ENCODE measurements around the gene DIO3.

DIO3 gene

DNA sequence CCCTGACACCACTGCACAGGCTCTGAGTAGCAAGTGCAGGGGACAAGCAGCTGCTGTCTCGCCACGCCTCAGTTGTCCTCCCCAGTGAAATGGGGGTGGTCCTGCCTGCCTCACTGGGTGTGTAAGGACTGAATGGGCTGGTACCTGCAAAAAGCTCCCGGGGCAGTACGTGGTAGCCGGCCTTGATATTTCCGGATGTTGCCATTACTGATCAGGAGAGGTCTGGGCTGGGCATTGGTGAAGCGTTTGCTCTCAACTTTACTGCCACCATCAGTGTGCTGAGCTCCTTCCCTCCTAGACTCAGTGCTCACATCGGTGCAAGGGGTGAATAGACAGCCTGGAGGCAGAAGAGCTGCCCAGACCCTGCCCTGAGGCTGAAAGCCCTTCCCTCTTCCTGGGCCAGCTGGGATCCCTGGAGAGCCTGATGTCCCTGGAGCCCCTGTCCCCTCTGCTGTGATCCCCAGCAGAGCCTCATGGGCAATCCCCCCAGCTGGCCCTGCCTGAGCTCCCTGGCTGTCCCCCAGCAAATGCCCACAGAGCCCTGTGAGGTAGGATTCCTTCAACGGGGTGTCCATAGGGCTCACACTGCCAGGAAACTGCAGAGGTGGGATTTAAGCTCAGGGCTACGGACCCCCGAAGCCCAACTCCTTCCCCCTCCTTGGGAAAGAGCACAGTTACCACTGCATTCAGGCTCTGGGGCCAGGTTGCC, 18.2 kb downstream of the DIO3 start:
- no peak overlapping the region for H3K4me3 ChIP-seq (ENCODE audit: low read depth, low read length)

DNA sequence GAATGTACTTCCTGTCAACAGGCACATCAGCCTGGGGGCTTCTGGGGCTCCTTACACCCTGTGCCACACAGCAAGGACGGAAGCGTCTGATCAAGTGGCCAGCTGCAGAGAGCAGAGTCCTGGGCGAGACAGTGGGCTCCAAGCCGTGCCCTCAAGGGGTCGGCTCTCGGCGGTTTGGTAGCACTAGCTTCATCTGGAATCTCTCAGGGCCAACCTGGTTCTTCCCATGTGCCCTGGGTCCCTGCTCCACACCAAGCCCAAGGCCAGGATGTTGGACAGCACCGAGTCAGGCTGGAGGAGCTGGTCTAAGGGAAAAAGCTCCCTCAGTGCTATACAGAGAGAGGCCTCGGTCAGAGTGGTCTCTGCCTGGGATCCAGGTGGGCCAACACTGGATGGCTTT, 20.5 kb downstream of the DIO3 start:
- no peak overlapping the region for H3K4me3 ChIP-seq (ENCODE audit: low read depth, low read length)

DNA sequence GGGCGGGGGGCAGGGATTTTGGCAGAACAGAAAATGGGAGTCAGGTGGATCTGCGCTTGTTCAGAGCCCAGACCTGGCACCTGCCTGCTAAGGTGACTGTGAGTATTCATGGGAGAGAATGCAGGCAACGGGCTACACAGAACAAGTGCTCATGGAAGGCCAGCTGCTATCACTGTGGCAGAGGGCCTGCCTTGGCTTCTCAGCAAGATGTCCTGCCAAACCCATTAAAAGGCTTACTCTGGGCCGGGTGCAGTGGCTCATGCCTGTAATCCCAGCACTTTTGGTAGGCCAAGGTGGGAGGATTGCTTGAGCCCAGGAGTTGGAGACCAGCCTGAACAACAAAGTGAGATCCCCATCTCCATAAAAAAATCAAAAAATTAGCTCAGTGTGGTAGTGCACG, 21.0 kb downstream of the DIO3 start:
- H3K4me3 ChIP-seq (ENCODE audit: low read depth, low read length), result no peak overlapping the region

DNA sequence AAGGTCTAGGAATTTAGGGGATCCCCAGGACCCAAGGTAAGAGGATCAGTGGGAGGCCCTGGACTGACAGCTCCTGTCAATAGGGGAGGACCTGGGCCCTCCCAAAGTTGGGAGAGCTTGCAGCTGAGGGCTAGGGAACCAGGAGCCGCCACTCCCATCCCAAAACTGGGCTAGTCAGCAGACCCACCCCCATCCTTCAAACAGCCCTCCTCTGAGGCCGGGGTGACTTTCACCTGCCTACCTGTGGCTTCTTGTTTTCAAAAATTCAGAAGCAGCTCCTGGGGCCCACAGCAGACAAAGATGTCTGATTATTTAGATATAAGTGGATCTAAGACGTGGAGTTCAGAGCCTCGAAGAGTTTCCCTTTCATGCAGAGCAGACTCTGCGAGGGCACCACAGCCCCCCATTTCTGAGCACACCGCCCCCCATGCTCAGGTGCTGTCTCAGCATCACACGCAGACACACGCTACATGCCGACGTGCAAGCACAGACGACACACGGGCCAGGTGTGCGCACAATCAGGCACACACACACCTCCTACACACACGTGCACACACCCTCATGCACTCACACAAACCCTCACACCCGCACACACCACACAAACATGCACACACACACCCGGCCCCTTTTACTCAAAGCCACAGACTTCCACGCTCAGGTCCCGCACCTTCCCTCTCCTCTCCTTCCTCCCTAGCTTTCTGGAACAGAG, 21.9 kb downstream of the DIO3 start:
- H3K4me3 ChIP-seq (ENCODE audit: low read depth, low read length), result no peak overlapping the region

DNA sequence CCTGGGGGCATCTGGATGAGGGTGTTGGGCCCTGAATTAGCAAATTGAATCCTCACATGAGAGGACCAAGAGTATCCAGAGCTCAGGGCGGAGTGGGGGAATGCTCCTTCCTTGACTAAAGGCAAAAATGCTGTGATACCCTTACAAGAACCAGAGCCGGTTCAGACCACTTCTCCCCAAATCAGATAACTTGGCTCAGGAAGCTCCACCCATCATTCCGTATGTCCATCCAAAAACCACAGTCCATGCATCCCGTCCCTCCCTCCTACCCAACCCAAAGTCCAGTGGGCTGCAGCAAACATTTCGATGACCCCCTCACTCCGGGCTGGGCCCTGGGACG, 22.4 kb downstream of the DIO3 start:
- no peak overlapping the region for H3K4me3 ChIP-seq (ENCODE audit: low read depth, low read length)

DNA sequence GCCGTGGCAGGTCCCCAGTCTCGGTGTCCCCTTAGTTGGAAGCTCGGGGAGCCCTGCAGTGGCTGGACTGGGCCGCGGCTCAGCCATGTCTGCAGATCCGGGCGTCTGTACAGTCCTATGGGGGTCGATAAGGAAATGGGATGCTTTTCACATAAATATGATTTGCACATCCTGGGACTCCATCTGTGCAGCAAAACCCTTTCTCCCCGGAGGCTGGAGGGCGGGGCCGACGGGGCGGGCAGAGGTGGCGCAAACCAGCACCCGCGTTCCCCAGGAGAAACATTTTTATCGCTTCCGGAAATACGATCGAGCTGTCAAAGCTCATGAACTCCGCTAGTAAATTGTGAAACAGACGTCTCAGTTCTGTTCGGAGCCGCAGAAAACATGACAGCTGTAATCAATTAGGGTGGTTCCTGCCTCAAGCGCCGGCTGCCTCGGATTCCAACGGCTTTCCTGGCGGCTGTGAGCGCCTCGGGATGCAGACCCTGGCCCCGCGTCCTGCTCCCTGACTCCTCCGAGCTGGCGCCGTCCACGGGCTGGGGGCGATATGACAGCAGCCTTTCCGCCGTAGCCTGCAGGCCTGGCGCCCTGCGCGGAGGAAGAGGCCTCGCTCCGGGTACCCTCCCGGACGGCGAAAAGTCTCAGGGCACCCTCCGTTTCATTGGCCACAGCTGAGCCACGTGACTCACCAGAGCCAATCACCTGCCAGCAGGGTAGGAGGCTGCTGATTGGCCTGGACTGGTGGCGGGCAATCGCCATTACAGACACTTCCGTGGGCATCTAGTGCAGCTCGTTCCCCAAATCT, 23.0 kb downstream of the DIO3 start:
- no peak overlapping the region for H3K4me3 ChIP-seq (ENCODE audit: low read depth, low read length)

DNA sequence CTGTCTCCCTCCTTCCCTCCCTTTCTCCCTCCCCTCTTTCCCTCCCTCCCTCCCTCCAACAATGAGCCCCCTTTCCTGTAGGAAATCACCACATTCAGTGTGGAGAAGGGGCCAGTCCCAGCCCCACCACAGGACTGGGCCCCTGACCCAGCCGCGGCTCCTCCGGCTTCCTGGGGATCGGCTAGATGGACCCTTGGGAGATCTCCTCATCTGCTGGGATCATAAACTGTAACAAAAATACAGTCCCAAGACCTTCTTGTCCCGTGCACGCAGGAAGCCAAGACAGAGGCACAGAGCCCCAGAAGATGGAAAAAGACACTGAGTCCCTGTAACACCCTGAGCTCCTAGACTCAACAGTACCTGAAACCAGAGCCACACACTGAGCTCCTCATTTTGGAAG, 23.9 kb downstream of the DIO3 start:
- H3K4me3 ChIP-seq (ENCODE audit: low read depth, low read length), result no peak overlapping the region

DNA sequence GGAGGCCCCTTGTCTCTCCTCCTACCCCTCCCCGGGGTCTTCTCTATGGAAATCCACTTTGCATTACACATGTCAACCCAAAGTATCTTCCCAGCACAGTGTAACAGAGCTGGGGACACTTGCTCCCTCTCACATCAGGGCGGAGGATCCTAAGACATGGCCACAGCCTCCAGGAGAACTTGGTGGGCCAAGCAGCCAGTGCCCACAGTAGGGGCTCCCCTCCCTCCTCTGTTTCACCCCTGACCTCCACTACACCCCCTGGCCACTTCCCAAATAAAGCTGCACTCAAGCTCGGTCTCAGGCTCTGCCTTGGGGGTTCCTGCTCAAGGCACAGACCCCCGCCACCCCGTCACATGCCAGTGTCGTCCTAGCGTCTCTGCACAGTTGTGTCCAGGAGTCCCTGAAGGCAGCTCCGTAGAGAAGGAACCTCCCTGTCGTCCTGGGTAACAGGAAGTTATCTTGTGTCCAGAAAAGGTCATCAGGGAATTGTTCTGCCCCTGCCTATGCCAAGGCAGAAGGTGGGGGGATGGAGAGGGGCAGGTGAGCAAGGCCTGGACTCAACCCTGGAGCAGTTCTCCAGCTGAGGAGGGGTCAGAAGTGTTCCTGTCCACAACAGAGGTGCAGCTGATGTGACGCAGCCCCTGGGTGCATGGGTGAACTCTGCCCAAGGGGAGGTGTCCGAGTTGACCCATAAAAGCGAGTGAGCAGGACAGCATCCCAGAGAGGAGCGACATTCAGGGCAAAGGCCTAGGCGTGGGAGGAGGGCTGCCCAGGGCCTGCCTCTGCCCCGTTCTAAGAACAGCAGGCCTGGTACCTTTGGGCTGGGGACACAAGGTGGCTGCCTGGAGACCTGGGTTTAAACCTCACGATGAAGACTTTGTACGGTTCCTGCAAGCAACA, 25.5 kb downstream of the DIO3 start:
- H3K4me3 ChIP-seq (ENCODE audit: low read depth, low read length), result no peak overlapping the region

DNA sequence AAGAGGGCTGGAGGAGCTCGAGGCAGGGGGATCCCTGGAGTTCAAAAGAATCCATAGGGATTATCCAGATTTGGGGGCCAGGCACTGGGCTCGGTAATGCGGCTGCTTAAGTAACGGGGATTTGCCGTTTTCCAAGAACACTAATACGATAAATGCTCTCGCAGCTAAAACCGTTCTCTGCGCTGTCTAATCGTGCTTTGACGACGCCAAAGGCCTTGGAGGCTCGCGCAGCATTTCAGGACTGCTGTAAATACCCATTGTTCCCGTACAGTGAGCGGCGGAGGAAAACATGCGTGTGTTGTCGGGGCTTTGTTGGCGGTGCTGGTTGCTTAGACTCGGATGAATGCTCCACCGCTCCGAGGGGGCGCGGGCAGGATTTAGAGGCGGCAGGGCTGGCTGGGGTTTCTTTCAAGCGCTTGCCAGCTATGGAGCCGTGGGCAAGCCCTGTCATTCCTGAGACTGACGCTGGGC, 26.2 kb downstream of the DIO3 start:
- no peak overlapping the region for H3K4me3 ChIP-seq (ENCODE audit: low read depth, low read length)

DNA sequence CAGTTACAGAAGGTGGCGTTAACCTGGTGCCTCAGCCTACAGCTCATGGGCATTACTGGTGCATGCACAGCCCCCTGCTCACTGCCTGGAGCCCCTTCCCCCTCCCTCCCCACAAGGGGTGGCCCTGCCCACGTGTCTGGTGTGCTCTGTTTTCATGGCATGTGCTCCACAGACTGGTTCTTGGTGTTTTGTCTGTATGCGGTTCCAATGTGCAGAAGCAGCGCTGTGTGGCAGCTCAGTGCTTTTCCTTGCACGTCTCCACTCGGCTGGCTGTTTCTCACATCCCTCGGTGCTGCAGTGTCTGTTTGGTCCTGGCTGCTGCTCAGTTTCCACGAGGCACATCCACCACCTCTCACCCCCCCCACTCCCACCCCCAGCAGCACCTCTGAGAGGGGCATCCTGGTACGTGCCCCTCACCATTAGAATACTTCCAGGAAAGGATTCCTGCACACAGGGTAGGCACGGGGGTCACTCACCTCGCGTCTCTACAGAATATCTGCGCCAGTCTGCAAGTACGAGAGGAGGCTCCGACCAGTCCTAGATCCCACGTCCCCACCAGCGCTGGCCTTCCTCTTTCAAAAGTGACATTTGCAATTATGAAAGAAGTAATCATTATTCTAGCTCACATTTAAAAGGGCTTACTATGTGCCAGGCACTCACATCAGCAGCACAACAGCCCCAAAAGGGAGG, 27.1 kb downstream of the DIO3 start:
- H3K4me3 ChIP-seq (ENCODE audit: low read depth, low read length), result no peak overlapping the region

DNA sequence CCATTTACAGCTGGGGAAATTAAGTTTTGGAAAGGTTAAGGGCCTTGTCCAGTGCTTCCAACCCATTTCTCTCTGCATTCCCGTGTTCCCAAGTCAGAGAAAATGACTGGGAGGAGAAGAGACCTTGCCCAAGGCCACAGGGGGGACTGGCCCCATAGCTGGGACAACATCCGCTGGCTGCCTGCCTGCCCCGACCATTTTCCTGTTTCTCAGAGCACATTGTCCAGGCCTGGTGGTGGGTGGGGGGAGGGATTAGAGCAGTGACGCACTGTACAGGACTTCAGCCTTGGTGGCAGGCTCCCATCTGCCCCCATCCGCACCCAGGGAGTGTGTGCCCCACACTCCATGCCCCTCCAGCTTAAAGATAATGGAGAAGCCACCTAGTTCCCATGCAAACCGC, 27.7 kb downstream of the DIO3 start:
- H3K4me3 ChIP-seq (ENCODE audit: low read depth, low read length), result no peak overlapping the region

DNA sequence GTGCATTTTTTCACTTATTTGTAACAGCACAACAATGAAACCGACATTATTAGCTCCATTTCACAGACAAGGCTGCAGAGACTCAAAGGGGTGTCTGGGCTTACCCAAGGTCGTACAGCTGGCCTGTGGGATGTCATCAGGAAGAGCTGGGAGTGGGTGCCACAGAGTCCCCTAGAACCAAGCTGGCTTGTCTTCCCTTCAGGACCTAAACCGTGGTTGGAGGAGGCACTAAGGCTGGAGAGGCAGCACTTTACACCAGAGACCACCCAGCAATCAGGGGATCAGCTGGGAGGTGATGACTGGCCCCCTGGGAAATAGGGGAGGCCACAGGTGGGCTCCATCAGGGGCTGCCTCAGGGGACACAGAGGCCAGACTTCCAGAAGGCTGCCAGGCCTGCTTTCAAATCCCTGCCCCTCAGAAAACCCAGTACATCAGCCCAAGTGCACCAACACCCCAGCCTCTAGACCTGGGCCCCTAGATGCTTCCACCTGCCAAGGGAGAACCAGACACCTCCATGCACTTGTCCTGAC, 28.3 kb downstream of the DIO3 start:
- no peak overlapping the region for H3K4me3 ChIP-seq (ENCODE audit: low read depth, low read length)

DNA sequence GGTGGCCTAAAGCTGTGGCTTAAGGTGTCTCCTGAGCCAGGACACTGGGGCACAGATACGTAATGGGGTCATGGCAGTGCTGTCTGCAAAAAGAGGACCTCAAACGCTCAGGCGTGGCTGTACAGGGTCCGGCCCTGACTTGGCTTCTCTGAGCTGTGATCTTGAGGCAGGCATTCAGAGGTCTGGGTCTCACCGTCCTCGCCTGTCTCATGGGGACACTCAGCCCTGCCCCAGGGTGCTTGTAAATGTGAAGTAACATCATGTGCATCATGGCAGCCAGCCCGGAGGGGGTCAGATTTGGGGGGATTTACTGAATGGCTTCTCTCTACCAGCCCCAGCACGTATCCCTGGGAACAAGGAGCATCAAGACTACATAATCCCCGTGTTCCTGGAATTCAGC, 28.8 kb downstream of the DIO3 start:
- H3K4me3 ChIP-seq (ENCODE audit: low read depth, low read length), result no peak overlapping the region

DNA sequence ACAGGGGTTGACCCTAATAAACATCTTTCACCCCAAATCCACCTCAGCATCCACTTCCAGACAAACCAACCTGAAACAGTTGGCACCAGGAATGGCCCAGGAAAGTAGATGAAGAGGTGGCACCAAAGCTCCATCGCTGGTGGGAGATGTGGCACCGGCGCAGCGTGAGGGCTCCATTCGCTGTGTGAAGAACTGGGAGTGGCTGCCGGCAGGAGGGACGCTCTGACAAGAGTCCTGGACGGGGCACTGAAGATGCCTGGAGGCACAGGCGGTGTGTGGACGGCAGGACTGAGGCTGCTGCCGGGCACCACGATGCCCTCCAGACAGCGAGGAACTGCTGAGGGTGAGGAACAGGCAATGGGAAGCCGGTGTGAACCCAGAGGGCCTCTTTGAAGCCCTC, 29.3 kb downstream of the DIO3 start:
- H3K4me3 ChIP-seq (ENCODE audit: low read depth, low read length), result no peak overlapping the region

DNA sequence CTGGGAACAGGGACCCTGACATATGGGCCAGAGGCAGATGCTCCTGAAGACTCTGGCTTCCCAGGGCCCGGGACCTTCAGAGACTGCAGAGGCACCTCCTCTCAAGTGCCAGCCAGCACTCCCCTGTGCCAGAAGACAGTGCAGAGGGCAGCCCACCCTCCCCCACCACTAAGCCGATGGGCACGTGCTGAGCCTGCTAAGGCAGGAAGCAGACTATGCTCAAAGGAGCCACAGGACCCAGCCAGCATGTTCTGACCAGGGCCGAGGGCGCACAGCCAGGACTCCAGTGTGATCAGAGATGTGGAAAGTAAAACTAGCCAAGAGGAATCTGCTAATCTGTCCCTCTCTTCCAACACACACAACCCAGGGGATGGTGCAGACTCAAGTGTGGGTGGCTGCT, 29.8 kb downstream of the DIO3 start:
- no peak overlapping the region for H3K4me3 ChIP-seq (ENCODE audit: low read depth, low read length)

DNA sequence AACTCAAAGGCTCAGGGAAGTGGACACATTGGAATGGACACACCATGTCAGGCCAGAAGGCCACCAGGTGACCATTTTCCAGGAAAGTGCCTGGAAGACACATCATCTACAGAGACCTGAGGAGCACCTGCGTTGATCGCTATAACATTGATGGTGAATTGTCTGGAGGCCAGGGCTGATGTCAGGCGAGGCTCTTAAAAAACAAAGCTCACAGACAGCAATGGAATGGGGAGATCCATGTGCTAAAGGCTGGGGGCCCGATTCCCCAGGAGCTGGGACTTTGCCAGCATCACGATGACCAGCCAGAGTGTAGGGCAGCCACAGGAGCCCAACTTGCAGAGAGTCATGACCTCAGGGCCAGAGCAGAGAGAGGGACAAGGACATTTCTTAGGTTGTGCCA, 30.3 kb downstream of the DIO3 start:
- no peak overlapping the region for H3K4me3 ChIP-seq (ENCODE audit: low read depth, low read length)

DNA sequence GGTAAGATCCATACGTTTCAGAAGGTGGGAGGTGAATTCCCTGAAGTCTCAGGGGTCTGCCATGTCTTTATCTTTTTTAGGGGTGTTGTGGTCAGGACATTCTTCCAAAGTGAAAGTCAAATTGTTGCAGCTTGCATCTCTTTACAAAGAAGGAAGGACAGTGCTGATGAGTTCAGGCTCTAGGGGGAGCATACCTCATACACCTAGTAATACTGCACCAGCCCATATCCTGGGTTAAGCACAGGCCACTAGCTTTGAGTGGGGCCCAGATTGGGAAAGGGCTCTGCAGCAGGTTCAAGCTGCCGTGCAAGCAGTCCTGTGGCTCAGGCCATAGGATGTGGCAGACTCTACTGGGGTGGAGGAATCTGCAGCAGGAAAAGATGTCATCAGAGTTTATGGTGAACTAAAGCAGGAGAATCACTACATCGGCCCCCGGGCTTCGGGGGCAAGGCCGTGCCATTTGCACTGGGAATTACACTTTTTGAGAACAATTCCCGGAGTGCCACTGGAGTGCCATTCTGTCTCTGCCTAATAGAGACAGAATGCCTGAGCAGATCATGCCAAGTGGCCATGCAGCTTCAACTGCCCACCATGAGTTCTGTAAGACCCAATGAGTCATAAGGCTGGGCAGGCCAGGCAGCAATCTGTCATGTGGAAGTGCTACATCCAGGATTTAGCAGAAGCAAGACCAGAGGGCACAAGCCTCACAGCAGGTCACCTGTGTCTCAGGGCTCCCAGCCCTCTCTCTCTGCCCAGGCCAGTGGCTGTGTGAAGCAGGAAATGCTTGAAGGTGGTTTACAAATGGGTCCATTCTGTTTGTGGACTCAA, 32.3 kb downstream of the DIO3 start:
- H3K4me3 ChIP-seq (ENCODE audit: low read depth, low read length), result no peak overlapping the region

DNA sequence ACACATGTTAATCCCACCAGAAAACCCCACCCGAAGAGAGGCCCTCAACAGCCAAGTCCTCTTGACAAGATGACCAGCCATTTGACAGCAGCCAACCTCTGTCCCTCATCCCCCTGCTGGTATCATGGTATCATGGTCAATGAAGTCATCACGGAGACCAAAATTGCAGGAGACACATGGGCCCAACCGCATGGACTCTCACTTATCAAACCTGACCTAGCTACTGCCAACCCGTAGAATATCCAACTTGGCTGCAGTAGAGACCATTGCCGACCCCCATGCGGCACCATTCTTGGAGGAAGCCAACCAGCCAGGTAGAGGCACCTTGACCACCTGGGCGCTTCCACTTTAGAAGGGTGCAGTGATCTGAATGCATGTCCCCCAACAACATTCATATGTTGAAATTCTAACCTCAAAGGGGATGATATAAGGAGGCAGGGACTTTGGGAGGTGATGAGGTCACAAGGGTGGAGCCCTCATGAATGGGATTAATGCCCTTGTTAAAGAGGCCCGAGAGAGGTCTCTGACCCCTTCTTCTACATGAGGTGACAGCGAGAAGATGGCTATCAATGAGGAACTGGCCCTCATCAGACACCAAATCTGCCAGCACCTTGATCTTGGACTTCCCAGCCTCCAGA, 33.3 kb downstream of the DIO3 start:
- H3K4me3 ChIP-seq (ENCODE audit: low read depth, low read length), result no peak overlapping the region

DNA sequence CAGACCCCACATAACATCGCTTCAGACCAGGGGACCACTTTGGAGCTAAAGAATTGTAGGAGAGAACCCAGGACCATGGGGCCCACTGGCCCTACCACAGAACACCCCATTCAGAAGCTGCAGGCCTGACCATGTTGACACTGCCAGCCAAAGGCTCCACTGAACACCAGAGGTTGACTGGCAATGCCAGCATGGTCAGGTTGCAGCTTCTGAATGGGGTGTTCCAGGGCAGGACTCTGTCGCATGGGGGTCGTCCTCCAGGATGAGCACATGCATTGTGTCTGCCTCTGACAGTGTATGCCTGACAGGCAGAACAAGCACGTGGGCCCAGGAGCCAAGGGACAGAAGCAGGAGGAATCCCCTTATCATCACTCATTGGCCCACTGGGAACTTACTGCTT, 34.1 kb downstream of the DIO3 start:
- H3K4me3 ChIP-seq (ENCODE audit: low read depth, low read length), result no peak overlapping the region

All from iPS-11a (cell line).